ENCODE results near the gene HTR2C. TPM values are rescaled to one million over a fixed set of nuclear protein-coding genes. Genes with fewer than 3 reads are reported as not detected.
A peak's percentile ranks its signal among the peaks of the same experiment; 100 is the strongest.

The HTR2C gene
- total RNA-seq, 1 experiment from 2014 or later: 1.5 TPM

DNA sequence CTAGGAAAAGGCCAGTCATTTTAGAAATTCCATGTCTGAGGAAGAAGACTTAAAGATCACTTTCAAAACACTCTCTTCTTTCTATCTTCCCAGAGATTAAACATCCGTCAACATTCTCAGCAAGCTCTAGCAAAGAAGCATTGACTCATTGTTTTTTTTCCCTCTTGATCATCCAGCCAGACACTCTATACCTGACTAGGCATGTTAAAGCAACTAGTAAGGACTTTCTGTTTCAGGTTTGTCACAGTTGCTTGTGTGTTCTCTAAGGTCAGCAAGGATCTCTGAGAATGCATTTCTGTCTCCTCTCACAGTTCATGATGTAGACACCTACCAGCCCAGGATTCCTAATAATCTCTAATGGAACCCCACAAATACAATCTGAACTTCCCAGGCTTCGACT, 321.4 kb downstream of the HTR2C start:
- Histone ChIP-seq H4K8ac (replicated peaks; ENCODE audit: insufficient read length, low read depth, low read length) (no peak overlapping the region), H4K91ac (ENCODE audit: insufficient read length, low read depth, low read length) (no peak overlapping the region), H2BK5ac (ENCODE audit: insufficient read length, low read length) (no peak overlapping the region), H3K4ac (ENCODE audit: low read depth, low read length) (no peak overlapping the region), H3T11ph (ENCODE audit: low read length) (no peak overlapping the region), H3K4me2 (ENCODE audit: insufficient read depth, insufficient read length, low read length) (no peak overlapping the region), H2BK120ac (ENCODE audit: low read depth, low read length, poor library complexity, severe bottlenecking) (no peak overlapping the region), H2BK15ac (ENCODE audit: low read depth, low read length) (no peak overlapping the region), H3K9me3 (ENCODE audit: control insufficient read depth, low read depth, low read length) (no peaks in the 10 kb centered on the region), H3K14ac (ENCODE audit: insufficient read depth, low read length) (no peak overlapping the region), H4K20me1 (ENCODE audit: control insufficient read depth, insufficient read depth, insufficient read length) (no peaks in the 10 kb centered on the region), H4K5ac (ENCODE audit: insufficient read length, low read depth, low read length) (no peak overlapping the region), H3K18ac (ENCODE audit: insufficient read length, low read depth, low read length) (peak overlapping the region; percentile 21), H3K23ac (ENCODE audit: insufficient read length, low read depth, low read length) (no peak overlapping the region), H2AFZ (ENCODE audit: low read length) (no peak overlapping the region), H3K27ac (ENCODE audit: insufficient read length, low read depth, low read length) (no peak overlapping the region), H3K27me3 (ENCODE audit: insufficient read depth, low read length) (no peaks in the 10 kb centered on the region), H3K79me2 (ENCODE audit: insufficient read depth, low read length) (no peaks in the 10 kb centered on the region), H3K79me1 (ENCODE audit: insufficient read depth, low read depth, low read length, poor library complexity, severe bottlenecking) (no peaks in the 10 kb centered on the region), H2BK12ac (ENCODE audit: insufficient read length, low read depth, low read length) (no peak overlapping the region), H3K9ac (ENCODE audit: extremely low read depth, insufficient read length, low read length) (no peak overlapping the region), H2AK5ac (ENCODE audit: insufficient read length, low read length) (no peak overlapping the region), H2BK20ac (ENCODE audit: low read depth, low read length, poor library complexity, severe bottlenecking) (no peak overlapping the region), H3K23me2 (ENCODE audit: insufficient read length, low read depth, low read length, poor library complexity, severe bottlenecking) (no peaks in the 10 kb centered on the region), H3K56ac (ENCODE audit: insufficient read length, low read depth, low read length) (no peak overlapping the region), H3K4me1 (ENCODE audit: insufficient read depth, low read length) (peaks cover 6% of the 10 kb centered on the region; the same call in 1 of the 2 replicates)
- no CpG with 5 or more reads among the region's 2 CpGs for WGBS (ENCODE audit: extremely low coverage, insufficient read length, low lambda C conversion rate)
- TF ChIP-seq, protein P1, sequence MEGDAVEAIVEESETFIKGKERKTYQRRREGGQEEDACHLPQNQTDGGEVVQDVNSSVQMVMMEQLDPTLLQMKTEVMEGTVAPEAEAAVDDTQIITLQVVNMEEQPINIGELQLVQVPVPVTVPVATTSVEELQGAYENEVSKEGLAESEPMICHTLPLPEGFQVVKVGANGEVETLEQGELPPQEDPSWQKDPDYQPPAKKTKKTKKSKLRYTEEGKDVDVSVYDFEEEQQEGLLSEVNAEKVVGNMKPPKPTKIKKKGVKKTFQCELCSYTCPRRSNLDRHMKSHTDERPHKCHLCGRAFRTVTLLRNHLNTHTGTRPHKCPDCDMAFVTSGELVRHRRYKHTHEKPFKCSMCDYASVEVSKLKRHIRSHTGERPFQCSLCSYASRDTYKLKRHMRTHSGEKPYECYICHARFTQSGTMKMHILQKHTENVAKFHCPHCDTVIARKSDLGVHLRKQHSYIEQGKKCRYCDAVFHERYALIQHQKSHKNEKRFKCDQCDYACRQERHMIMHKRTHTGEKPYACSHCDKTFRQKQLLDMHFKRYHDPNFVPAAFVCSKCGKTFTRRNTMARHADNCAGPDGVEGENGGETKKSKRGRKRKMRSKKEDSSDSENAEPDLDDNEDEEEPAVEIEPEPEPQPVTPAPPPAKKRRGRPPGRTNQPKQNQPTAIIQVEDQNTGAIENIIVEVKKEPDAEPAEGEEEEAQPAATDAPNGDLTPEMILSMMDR (conservative IDR thresholded peaks at IDR 0.05): no peak
- H3K4me1 Mint-ChIP-seq: peaks cover 47 to 57% of the 10 kb centered on the region in 2 experiments
- H3K4me3 Mint-ChIP-seq: no peak overlapping the region
- 0 out of 7 replicates have a peak, but pooled peaks cover 0 to 7% (median 0%) of the 10 kb centered on the region in 3 experiments for H3K36me3 Mint-ChIP-seq (ENCODE audit: insufficient read depth in 1 of 3, low read depth in 3 of 3)
- H3K27me3 Mint-ChIP-seq (ENCODE audit: low read depth): no peaks in the 10 kb centered on the region; the same call in 1 of the 2 replicates
- no peak for DNase-seq
- H3K9me3 Mint-ChIP-seq: no peaks in the 10 kb centered on the region
- peak overlapping the region in 2 of 3 experiments; percentile 31 to 95; a peak in 4 of 7 replicates for H3K27ac Mint-ChIP-seq

All from H9 (cell line).